H1 (cell line): ENCODE data around the gene NPSR1. TPM values are rescaled to one million over a fixed set of nuclear protein-coding genes. Genes with fewer than 3 reads are reported as not detected.

Experiments used
- CTCF ChIA-PET: fragments of 300-600 bp; sonication (Branson Sonifier 250); formaldehyde crosslinking; loops from one replicate; lab custom pipeline; 2021; ENCODE audit not compliant: partially characterized antibody; lab: Charles Lee
- POLR2A ChIA-PET: fragments of 300-600 bp; sonication (Branson Sonifier 250); formaldehyde crosslinking; loops from one replicate; lab custom pipeline; 2021; ENCODE audit warnings: inconsistent platforms; ENCODE audit not compliant: partially characterized antibody; lab: Charles Lee
- DNase-seq, 2 experiments: peaks; one replicate each; pipeline versions ENCODE4 v3.0.0 to v3.0.0-alpha.2; 2010 to 2022; ENCODE audit warnings: low spot score in 2 of 2, low read depth in 1 of 2, mixed read lengths in 1 of 2
- FAIRE-seq: peaks from 2 replicates; lab custom pipeline; 2011; peaks lifted over from hg19 to GRCh38; lab: Jason Lieb, UNC
- H2AFZ ChIP-seq: 2 replicates; pipeline ENCODE4 v1.8.1; 2012; ENCODE audit warnings: low read length, inconsistent platforms
- H2AK5ac ChIP-seq: 2 replicates; pipeline ENCODE4 v1.6.1; 2013; ENCODE audit warnings: low read depth, low read length
- H2BK120ac ChIP-seq: replicated peaks from 2 replicates; pipeline ENCODE3; 2013; ENCODE audit warnings: low read depth, low read length, inconsistent platforms
- H2BK12ac ChIP-seq: 2 replicates; pipeline ENCODE4 v1.6.1; 2013; ENCODE audit warnings: low read depth, low read length
- H2BK15ac ChIP-seq: 2 replicates; pipeline ENCODE4 v1.6.1; 2013; ENCODE audit warnings: low read length
- H2BK20ac ChIP-seq: 2 replicates; pipeline ENCODE4 v1.6.1; 2013; ENCODE audit warnings: low read length
- H2BK5ac ChIP-seq: 2 replicates; pipeline ENCODE4 v1.6.1; 2013; ENCODE audit warnings: low read depth, low read length
- H3K14ac ChIP-seq: 2 replicates; pipeline ENCODE4 v1.6.1; 2013; ENCODE audit warnings: inconsistent platforms; ENCODE audit not compliant: insufficient read length
- H3K18ac ChIP-seq: 2 replicates; pipeline ENCODE4 v1.6.1; 2013; ENCODE audit warnings: low read length; ENCODE audit errors: extremely low read depth
- H3K23ac ChIP-seq: 2 replicates; pipeline ENCODE4 v1.6.1; 2013; ENCODE audit warnings: inconsistent platforms; ENCODE audit not compliant: insufficient read length
- H3K23me2 ChIP-seq: 2 replicates; pipeline ENCODE4 v1.6.1; 2013; ENCODE audit warnings: low read depth, low read length
- H3K27ac ChIP-seq: 2 replicates; pipeline ENCODE4 v1.6.1; 2011; ENCODE audit warnings: low read depth, low read length, inconsistent platforms
- H3K27me3 ChIP-seq, 4 experiments: replicated peaks in 1 of 4; 1 replicate in 1 of 4; 2 replicates in 3 of 4; pipeline versions ENCODE4 v1.6.1 to v1.8.1; 2011 to 2013; ENCODE audit warnings: low read length in 3 of 4, mild to moderate bottlenecking in 3 of 4, inconsistent platforms in 2 of 4, mixed read lengths in 2 of 4, moderate library complexity in 1 of 4; ENCODE audit not compliant: control insufficient read depth in 3 of 4, insufficient read depth in 3 of 4; ENCODE audit errors: extremely low read depth in 1 of 4
- H3K36me3 ChIP-seq, 4 experiments: 2 replicates each; pipeline versions ENCODE4 v1.6.1 to v1.8.1; 2011 to 2013; ENCODE audit warnings: mild to moderate bottlenecking in 4 of 4, low read length in 3 of 4, moderate library complexity in 2 of 4, control low read depth in 1 of 4, inconsistent platforms in 1 of 4; ENCODE audit not compliant: insufficient read depth in 4 of 4, control insufficient read depth in 2 of 4
- H3K4ac ChIP-seq: replicated peaks from 2 replicates; pipeline ENCODE3; 2013; ENCODE audit warnings: low read length, low read depth, mixed read lengths, inconsistent platforms; ENCODE audit not compliant: insufficient read length
- H3K4me1 ChIP-seq, 4 experiments: replicated peaks in 1 of 4; 1 replicate in 1 of 4; 2 replicates in 3 of 4; pipeline versions ENCODE4 v1.6.1 to v1.8.1; 2011 to 2013; ENCODE audit warnings: low read length in 3 of 4, inconsistent platforms in 2 of 4, mixed read lengths in 1 of 4; ENCODE audit not compliant: insufficient read depth in 4 of 4, control insufficient read depth in 3 of 4
- H3K4me2 ChIP-seq, 2 experiments: 2 replicates each; pipeline versions ENCODE4 v1.6.1 to v1.8.1; 2011 to 2013; ENCODE audit warnings: low read depth in 2 of 2, low read length in 2 of 2, control low read depth in 1 of 2, inconsistent platforms in 1 of 2, mild to moderate bottlenecking in 1 of 2; ENCODE audit not compliant: insufficient read depth in 1 of 2
- H3K4me3 ChIP-seq, 4 experiments: fragments of 200-600, 300-600 bp in 1 of 4; sonication (generic), shearing (Covaris generic), sonication (Bioruptor Twin) in 1 of 4; 2 replicates each; pipeline versions ENCODE4 v1.5.1 to v1.8.1; 2011 to 2016; ENCODE audit warnings: low read length in 4 of 4, low read depth in 3 of 4, control low read depth in 2 of 4, inconsistent platforms in 2 of 4, mild to moderate bottlenecking in 2 of 4, mixed read lengths in 1 of 4, moderate library complexity in 1 of 4; ENCODE audit not compliant: insufficient read depth in 2 of 4; ENCODE audit errors: extremely low read depth in 1 of 4
- H3K56ac ChIP-seq: replicated peaks from 2 replicates; pipeline ENCODE3; 2013; ENCODE audit warnings: low read depth, mild to moderate bottlenecking, mixed read lengths, low read length, inconsistent platforms; ENCODE audit not compliant: insufficient read length
- H3K79me1 ChIP-seq: 2 replicates; pipeline ENCODE4 v1.6.1; 2013; ENCODE audit warnings: low read depth, low read length, control low read depth
- H3K79me2 ChIP-seq, 2 experiments: 2 replicates each; pipeline versions ENCODE4 v1.6.1 to v1.8.1; 2012 to 2013; ENCODE audit warnings: low read length in 2 of 2, mild to moderate bottlenecking in 2 of 2, inconsistent platforms in 1 of 2; ENCODE audit not compliant: insufficient read depth in 2 of 2, control insufficient read depth in 1 of 2
- H3K9ac ChIP-seq, 4 experiments: replicated peaks in 1 of 4; 1 replicate in 1 of 4; 2 replicates in 3 of 4; pipeline versions ENCODE4 v1.6.1 to v1.8.1; 2011 to 2013; ENCODE audit warnings: low read depth in 3 of 4, low read length in 3 of 4, control low read depth in 2 of 4, mild to moderate bottlenecking in 2 of 4, moderate library complexity in 2 of 4, inconsistent platforms in 1 of 4; ENCODE audit errors: extremely low read depth in 1 of 4
- H3K9me3 ChIP-seq, 2 experiments: 2 replicates each; pipeline versions ENCODE4 v1.6.1 to v1.8.1; 2012 to 2013; ENCODE audit warnings: mild to moderate bottlenecking in 2 of 2, moderate library complexity in 2 of 2, control low read depth in 1 of 2, inconsistent platforms in 1 of 2, low read depth in 1 of 2, low read length in 1 of 2, mixed read lengths in 1 of 2; ENCODE audit not compliant: insufficient read depth in 2 of 2
- H4K20me1 ChIP-seq, 2 experiments: replicated peaks in 1 of 2; 2 replicates each; pipeline versions ENCODE3 to v1.8.1; 2011 to 2013; ENCODE audit warnings: inconsistent platforms in 2 of 2, low read length in 2 of 2, mild to moderate bottlenecking in 1 of 2; ENCODE audit not compliant: insufficient read depth in 2 of 2, control insufficient read depth in 1 of 2
- H4K5ac ChIP-seq: 2 replicates; pipeline ENCODE4 v1.6.1; 2013; ENCODE audit warnings: low read length, low read depth, mixed read lengths, inconsistent platforms; ENCODE audit not compliant: insufficient read length
- H4K8ac ChIP-seq: 2 replicates; pipeline ENCODE4 v1.8.0; 2013; ENCODE audit warnings: mild to moderate bottlenecking, moderate library complexity, low read length, inconsistent platforms; ENCODE audit not compliant: insufficient read depth; ENCODE audit errors: extremely low read depth
- H4K91ac ChIP-seq: replicated peaks from 2 replicates; pipeline ENCODE3; 2013; ENCODE audit warnings: low read length, mixed read lengths, inconsistent platforms; ENCODE audit not compliant: insufficient read length
- ASH2L ChIP-seq: fragments of 200-600, 300-600 bp; sonication (generic); IDR thresholded peaks from one replicate; pipeline ENCODE4 v1.7.1; 2017; ENCODE audit warnings: low read length
- ATF3 ChIP-seq: IDR thresholded peaks from 2 replicates; pipeline ENCODE4 v1.6.1; 2011; ENCODE audit warnings: low read depth, mild to moderate bottlenecking, low read length; ENCODE audit not compliant: insufficient read depth
- BCL11A ChIP-seq, 2 experiments: IDR thresholded peaks; one replicate each; pipeline ENCODE4 v1.6.1; 2011; ENCODE audit warnings: low read depth in 2 of 2, low read length in 2 of 2, mild to moderate bottlenecking in 2 of 2
- CBX8 ChIP-seq: fragments of 300-800, 300-1000 bp; sonication (generic); IDR thresholded peaks from 2 replicates; pipeline ENCODE4 v1.7.1; 2016; ENCODE audit warnings: low read depth, low read length, borderline replicate concordance
- EGR1 ChIP-seq: IDR thresholded peaks from 2 replicates; pipeline ENCODE4 v1.6.1; 2011; ENCODE audit warnings: low read depth, low read length, borderline replicate concordance
- EZH2 ChIP-seq: fragments of 200-600 bp; sonication (generic); IDR thresholded peaks from 2 replicates; pipeline ENCODE4 v1.7.1; 2012; ENCODE audit warnings: low read depth, mild to moderate bottlenecking, moderate library complexity, low read length, inconsistent platforms; ENCODE audit not compliant: severe bottlenecking
- FOSL1 ChIP-seq: IDR thresholded peaks from 2 replicates; pipeline ENCODE4 v1.6.1; 2011; ENCODE audit warnings: mild to moderate bottlenecking, low read depth, low read length, moderate library complexity; ENCODE audit not compliant: insufficient read depth
- HDAC6 ChIP-seq: IDR thresholded peaks from one replicate; pipeline ENCODE4 v1.7.1; 2012; ENCODE audit warnings: low read depth, mild to moderate bottlenecking, inconsistent platforms, low read length, moderate library complexity
- JUND ChIP-seq: IDR thresholded peaks from 2 replicates; pipeline ENCODE4 v1.6.1; 2011; ENCODE audit warnings: mild to moderate bottlenecking, improper control_type of control experiment, low read length
- KDM4A ChIP-seq: IDR thresholded peaks from one replicate; pipeline ENCODE4 v1.7.1; 2012; ENCODE audit warnings: low read depth, mild to moderate bottlenecking, moderate library complexity, low read length, inconsistent platforms; ENCODE audit not compliant: severe bottlenecking
- KDM5A ChIP-seq: fragments of 200-600 bp; IDR thresholded peaks from 2 replicates; pipeline ENCODE4 v1.7.1; 2012; ENCODE audit warnings: mild to moderate bottlenecking, low read length, inconsistent platforms, mixed read lengths
- RNF2 ChIP-seq: fragments of 200-900, 300-1000 bp; sonication (generic); IDR thresholded peaks from 2 replicates; pipeline ENCODE4 v1.7.1; 2016; ENCODE audit warnings: borderline replicate concordance, low read depth, mild to moderate bottlenecking, antibody characterized with exemption, low read length; ENCODE audit not compliant: poor library complexity, severe bottlenecking; ENCODE audit errors: missing control alignments
- SIX5 ChIP-seq: IDR thresholded peaks from 2 replicates; pipeline ENCODE4 v1.6.1; 2011; ENCODE audit warnings: mild to moderate bottlenecking, low read depth, low read length
- TAF1 ChIP-seq: IDR thresholded peaks from 2 replicates; pipeline ENCODE4 v1.6.1; 2011; ENCODE audit warnings: mild to moderate bottlenecking, low read depth, low read length
- WGBS, 2 experiments: shearing (Covaris generic) in 1 of 2; methylation state at CpG; one replicate each; pipeline versions ENCODE4 v1.1.6 to v1.1.7; 2013 to 2015; ENCODE audit warnings: low lambda C conversion rate in 2 of 2, mixed read lengths in 2 of 2, inconsistent platforms in 1 of 2, low coverage in 1 of 2, missing lambda C conversion rate in 1 of 2; ENCODE audit not compliant: insufficient replicate concordance in 2 of 2, insufficient coverage in 1 of 2, insufficient read length in 1 of 2; ENCODE audit errors: extremely low coverage in 1 of 2, missing lambda C conversion rate in 1 of 2; 5-methylcytosine and 5-hydroxymethylcytosine counted together
- polyA plus RNA-seq, 7 experiments: library from polyadenylated mRNA; depleted of rRNA in 3 of 7; stranded (reverse) in 5 of 7; unstranded in 2 of 7; fragments of >200 nt in 5 of 7; fragments of 200-250 nt in 2 of 7; gene quantifications; 1 replicate in 5 of 7; 2 replicates in 1 of 7; 4 replicates in 1 of 7; pipeline versions ENCODE4 v1.2.1 to v1.2.3, GENCODE V29; 2011 to 2013; ENCODE audit warnings: missing spikeins in 2 of 7, mixed read lengths in 2 of 7
- total RNA-seq: library from RNA; stranded (reverse); fragmentation: NEBNext Ultra II Directional; extraction: Animal tissue kit (Norgen Biotek cat#: 25700); gene quantifications from 2 replicates; pipeline ENCODE4 v1.2.1, GENCODE V29; 2021

The NPSR1 gene
- total and polyA plus RNA-seq, 2 of the 8 experiments (the other 6 are each of a cell fraction or from before 2014, with no cell fraction given) = not detected

GRCh38 chr7:34750209-34750608 is 92.2 kb downstream of the NPSR1 start:
- DNase-seq (no peak), FAIRE-seq (no peak)
- H3K79me1 ChIP-seq = no peaks in the 10 kb centered on the region
- no peak overlapping the region for H2BK15ac ChIP-seq
- no peak overlapping the region for H3K4ac ChIP-seq
- H4K20me1 ChIP-seq = no peaks in the 10 kb centered on the region
- H3K9me3 ChIP-seq = no peaks in the 10 kb centered on the region
- no peaks in the 10 kb centered on the region for H3K27me3 ChIP-seq
- H3K9ac ChIP-seq = no peak overlapping the region
- H3K27ac ChIP-seq = no peak overlapping the region
- 89% methylated on average over 8 of the region's 8 CpGs; no CpG with 5 or more reads in 1 of the 2 experiments for WGBS, 2 experiments
- no peak overlapping the region for H2BK20ac ChIP-seq
- H2BK5ac ChIP-seq = no peak overlapping the region
- H4K91ac ChIP-seq = no peak overlapping the region
- H3K36me3 ChIP-seq = no peaks in the 10 kb centered on the region
- H3K4me2 ChIP-seq = no peak overlapping the region
- no peaks in the 10 kb centered on the region for H3K79me2 ChIP-seq
- CTCF ChIA-PET = interaction anchor here (0.7 to 1.7 kb wide), 2 partner anchors 10 to 92 kb away, joined by 3 to 8 read pairs; partner anchors contain the start of gene NPSR1
- POLR2A ChIA-PET = no interaction called here
- no peaks in the 10 kb centered on the region for H3K23me2 ChIP-seq
- H2AFZ ChIP-seq = no peak overlapping the region
- H3K56ac ChIP-seq = no peak overlapping the region
- no peak overlapping the region for H3K4me3 ChIP-seq
- no peak overlapping the region for H3K14ac ChIP-seq
- H2BK120ac ChIP-seq = no peak overlapping the region
- H4K8ac ChIP-seq = no peak overlapping the region
- no peak overlapping the region for H4K5ac ChIP-seq
- no peak overlapping the region for H2AK5ac ChIP-seq
- peaks cover 0 to 7% (median 0%) of the 10 kb centered on the region in 4 experiments; a peak in 1 of 7 replicates for H3K4me1 ChIP-seq
- no peak overlapping the region for H2BK12ac ChIP-seq
- no peak overlapping the region for H3K23ac ChIP-seq
- no peak overlapping the region for H3K18ac ChIP-seq
- TF ChIP-seq SIX5 = no peak
- no peak for TF ChIP-seq EZH2
- TF ChIP-seq HDAC6 = no peak
- TF ChIP-seq RNF2 = no peak
- no peak for TF ChIP-seq ASH2L
- TF ChIP-seq CBX8 = no peak
- no peak for TF ChIP-seq KDM4A
- no peak for TF ChIP-seq ATF3
- no peak for TF ChIP-seq TAF1
- TF ChIP-seq BCL11A (IDR thresholded peaks at IDR 0.05; ENCODE audit: low read depth in 2 of 2, low read length in 2 of 2) = no peak
- no peak for TF ChIP-seq EGR1
- no peak for TF ChIP-seq JUND
- no peak for TF ChIP-seq KDM5A
- no peak for TF ChIP-seq FOSL1
